ENCODE data around the gene NOL12.

DNA sequence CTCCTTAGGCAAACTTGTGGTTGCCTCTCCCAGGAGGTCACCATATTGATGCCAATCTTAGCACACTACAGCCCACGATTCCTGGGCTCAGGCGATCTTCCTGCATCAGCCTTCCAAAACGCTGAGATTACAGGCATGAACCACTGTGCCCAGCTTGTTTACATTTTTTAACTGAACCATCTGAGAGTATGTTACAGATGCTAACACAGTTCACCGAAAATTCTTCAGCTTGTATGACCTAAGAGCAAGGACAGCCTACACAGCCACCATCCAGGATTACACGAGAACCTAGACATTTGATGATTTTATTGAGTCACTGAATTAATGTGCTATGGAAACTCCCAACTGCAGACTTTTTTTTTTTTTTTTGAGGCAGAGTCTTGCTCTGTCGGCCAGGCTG lies 16.6 kb upstream of the NOL12 start:
- TF ChIP-seq, protein P1, sequence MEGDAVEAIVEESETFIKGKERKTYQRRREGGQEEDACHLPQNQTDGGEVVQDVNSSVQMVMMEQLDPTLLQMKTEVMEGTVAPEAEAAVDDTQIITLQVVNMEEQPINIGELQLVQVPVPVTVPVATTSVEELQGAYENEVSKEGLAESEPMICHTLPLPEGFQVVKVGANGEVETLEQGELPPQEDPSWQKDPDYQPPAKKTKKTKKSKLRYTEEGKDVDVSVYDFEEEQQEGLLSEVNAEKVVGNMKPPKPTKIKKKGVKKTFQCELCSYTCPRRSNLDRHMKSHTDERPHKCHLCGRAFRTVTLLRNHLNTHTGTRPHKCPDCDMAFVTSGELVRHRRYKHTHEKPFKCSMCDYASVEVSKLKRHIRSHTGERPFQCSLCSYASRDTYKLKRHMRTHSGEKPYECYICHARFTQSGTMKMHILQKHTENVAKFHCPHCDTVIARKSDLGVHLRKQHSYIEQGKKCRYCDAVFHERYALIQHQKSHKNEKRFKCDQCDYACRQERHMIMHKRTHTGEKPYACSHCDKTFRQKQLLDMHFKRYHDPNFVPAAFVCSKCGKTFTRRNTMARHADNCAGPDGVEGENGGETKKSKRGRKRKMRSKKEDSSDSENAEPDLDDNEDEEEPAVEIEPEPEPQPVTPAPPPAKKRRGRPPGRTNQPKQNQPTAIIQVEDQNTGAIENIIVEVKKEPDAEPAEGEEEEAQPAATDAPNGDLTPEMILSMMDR (IDR thresholded peaks at IDR 0.05): no peak
- TF ChIP-seq ZFX (IDR thresholded peaks at IDR 0.05; ENCODE audit: borderline replicate concordance): no peak

All from 22Rv1 (cell line).